RWPE1 (cell line): Measurements from ENCODE around the gene FKBP14.
A peak's percentile ranks its signal among the peaks of the same experiment; 100 is the strongest.

Experiments
- CTCF ChIA-PET: fragments of 350-600 bp; sonication (Branson Sonifier 250); formaldehyde crosslinking; extraction: SDS; loops from one replicate; lab custom pipeline; 2021; lab: Yijun Ruan, JAX
- POLR2A ChIA-PET: fragments of 400-600 bp; formaldehyde crosslinking; extraction: SDS; loops from one replicate; lab custom pipeline; 2020; ENCODE audit warnings: antibody characterized with exemption; ENCODE audit not compliant: low non-redundant PET; lab: Yijun Ruan, JAX
- DNase-seq: peaks from one replicate; pipeline ENCODE4 v3.0.0; 2012; ENCODE audit warnings: low spot score
- H3K27ac ChIP-seq: fragments of 450-650 bp; 2 replicates; pipeline ENCODE4 v1.5.1; 2017
- CTCF ChIP-seq: fragments of 450-650 bp; conservative IDR thresholded peaks from 2 replicates; pipeline ENCODE4 v1.5.1; 2017; ENCODE audit warnings: low read depth, mild to moderate bottlenecking

The FKBP14 gene

DNA sequence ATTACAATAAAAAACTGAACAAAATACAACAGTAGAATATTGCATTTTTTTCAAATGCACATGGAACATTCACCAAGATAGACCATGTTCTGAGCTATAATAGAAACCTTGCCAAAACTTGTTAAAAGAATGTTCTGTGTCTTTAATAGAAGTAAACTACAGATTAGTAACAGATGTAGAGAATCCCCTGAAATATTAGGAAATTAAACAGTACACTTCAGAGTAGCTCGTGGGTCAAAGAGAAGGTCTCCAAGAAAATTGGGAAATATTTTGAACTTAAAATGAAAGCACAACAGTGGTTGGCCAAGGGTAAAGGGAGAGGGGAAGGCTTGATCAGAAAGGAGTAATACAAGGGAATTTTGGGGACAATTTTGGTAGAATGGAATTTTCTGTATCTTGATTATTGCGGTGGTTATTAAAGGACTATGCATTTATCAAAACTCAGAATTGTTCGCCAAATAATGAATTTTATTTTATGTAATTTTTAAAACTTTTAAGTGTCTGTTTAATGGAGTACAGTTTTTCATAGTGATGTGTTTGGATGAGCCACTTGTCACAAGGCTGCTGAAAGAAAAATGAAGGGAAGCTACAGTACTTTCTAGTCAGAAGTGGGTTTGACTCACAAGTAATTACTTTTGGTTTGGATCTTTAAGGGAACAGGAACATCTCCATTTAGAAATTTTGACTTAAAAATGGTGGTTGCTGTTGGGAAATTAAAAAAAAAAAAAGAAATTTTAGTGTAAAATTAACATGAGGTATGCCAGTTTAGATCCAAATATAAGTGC is 11.9 kb upstream of the FKBP14 start:
- ChIA-PET POLR2A (no interaction called here), CTCF (interaction anchor here (0.6 to 0.7 kb wide), 2 partner anchors 24 to 29 kb away, joined by 5 to 6 read pairs; no protein-coding TSS in a partner anchor)
- no peak for TF ChIP-seq CTCF
- H3K27ac ChIP-seq, result no peak overlapping the region
- no peak for DNase-seq

DNA sequence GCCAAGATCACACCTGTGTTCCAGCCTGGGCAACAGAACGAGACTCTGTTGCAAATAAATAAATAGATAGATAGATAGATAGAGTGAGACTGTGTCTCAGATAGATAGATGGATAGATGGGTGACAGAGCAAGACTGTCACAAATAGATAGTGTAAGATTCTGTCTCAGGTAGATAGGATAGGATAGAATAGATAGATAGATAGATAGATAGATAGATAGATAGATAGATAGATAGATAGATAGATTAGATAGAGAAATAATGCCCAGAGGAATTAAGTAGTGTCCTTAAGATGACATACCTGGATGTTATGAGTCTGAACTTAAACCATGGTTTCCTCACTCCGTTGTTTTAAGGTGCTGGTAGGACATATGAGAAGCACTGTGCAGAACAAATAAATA is 9.7 kb upstream of the FKBP14 start:
- ChIA-PET POLR2A (no interaction called here), CTCF (no interaction called here)
- no peak for TF ChIP-seq CTCF
- no peak for DNase-seq
- no peak overlapping the region for H3K27ac ChIP-seq

- TF ChIP-seq CTCF, result no peak
- no peak for DNase-seq
- no peak overlapping the region for H3K27ac ChIP-seq
- CTCF ChIA-PET, result no interaction called here
- POLR2A ChIA-PET, result no interaction called here
Measured at GRCh38 chr7:30034501-30034900, 8.0 kb upstream of the FKBP14 start.

DNA sequence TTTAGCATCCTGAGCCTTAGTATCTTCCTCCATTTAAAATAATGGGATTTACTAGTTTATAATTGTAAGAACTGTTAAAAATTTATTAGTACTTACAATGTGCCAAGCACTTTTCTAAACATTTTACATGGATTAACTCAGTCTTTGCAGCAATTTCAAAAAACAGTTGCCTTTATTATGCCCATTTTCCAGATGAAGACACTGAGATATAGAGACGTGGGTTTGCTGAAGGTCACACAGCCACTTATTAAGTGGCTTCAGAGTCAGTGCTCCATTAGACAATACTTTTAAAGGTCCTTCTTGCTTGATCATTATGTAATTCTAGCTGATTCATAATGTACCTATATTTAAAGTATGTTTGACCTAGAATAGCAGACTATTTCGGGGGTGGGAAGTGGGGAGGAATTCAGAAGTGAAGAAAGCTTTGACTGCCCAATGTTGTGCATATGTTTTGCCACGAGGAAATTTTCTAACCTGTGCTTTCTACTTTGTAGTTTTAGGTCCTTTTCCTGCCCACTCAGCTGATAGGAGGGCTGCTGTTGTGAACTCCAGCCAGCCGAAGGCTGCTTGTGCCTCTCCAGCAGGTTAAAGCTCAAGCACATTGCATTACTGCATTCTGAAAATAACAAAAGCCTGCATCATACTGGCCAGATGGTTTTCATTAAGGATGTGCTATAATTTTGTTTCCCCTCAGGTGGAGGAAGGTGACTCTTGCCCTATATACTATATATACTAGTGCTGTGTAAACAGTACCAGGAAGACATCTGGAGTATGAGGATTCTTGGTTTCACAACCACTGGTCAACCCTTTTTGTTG is 6.0 kb upstream of the FKBP14 start:
- H3K27ac ChIP-seq, result no peak overlapping the region
- CTCF ChIA-PET, result interaction anchor here (0.7 kb wide), 1 partner anchor 44 kb away, joined by 3 read pairs; no protein-coding TSS in a partner anchor
- DNase-seq, result no peak
- no peak for TF ChIP-seq CTCF
- POLR2A ChIA-PET, result no interaction called here

- CTCF ChIA-PET, result interaction anchor here (0.6 kb wide), 1 partner anchor 127 kb away, joined by 3 read pairs; no protein-coding TSS in a partner anchor
- POLR2A ChIA-PET, result no interaction called here
- no peak for TF ChIP-seq CTCF
- no peak for DNase-seq
- no peak overlapping the region for H3K27ac ChIP-seq
Measured at GRCh38 chr7:30029696-30030095, 3.2 kb upstream of the FKBP14 start.

GRCh38 chr7:30028749-30029635 is 2.5 kb upstream of the FKBP14 start:
- ChIA-PET CTCF (interaction anchor here (0.6 kb wide), 2 partner anchors 39 to 126 kb away, joined by 3 read pairs; partner anchors contain the start of gene SCRN1), POLR2A (no interaction called here)
- no peak for TF ChIP-seq CTCF
- H3K27ac ChIP-seq, result peak overlapping the region; percentile 88
- peak; percentile 45 for DNase-seq
